GM21360 (cell line): Measurements from ENCODE around the gene ANKRD11.
"Not testable (repeated sequence)": the region's sequence is repeated elsewhere in the genome, so short reads cannot be mapped to it uniquely, and the experiment has no call there.

Source experiments
- ATAC-seq: cut with Tn5 transposase; IDR thresholded peaks from one replicate; pipeline ENCODE4 v1.9.1; 2021; ENCODE audit warnings: mild to moderate bottlenecking, moderate library complexity; ENCODE audit not compliant: unreplicated experiment

Gene ANKRD11

GRCh38 chr16:89434490-89434889 lies 55.9 kb downstream of the ANKRD11 start:
- ATAC-seq, result no peak

DNA sequence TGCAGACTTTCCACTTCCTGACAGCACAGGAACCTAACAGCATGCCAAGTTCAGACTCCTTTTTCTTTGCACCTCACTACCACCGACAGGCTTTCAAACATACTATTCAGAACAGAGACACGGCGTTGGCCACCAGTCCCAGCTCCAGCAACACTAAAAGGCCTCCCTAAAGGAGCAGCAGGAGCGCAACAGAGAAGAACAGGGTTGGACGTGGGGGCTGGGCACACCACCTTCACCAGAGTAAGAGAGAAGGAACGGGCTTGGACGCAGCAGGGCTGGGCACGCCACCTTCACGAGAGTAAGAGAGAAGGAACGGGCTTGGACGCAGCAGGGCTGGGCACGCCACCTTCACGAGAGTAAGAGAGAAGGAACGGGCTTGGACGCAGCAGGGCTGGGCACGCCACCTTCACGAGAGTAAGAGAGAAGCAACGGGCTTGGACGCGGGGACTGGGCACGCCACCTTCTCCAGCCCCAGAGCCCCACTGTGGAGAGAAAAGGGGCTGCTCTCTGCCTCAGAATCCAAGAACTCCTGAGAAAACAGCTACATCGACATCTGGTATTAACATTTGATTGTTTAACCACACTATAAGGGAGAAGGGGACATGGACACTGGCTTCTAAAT lies 56.9 kb downstream of the ANKRD11 start:
- not testable (repeated sequence) for ATAC-seq

GRCh38 chr16:89431630-89432029 lies 58.7 kb downstream of the ANKRD11 start:
- ATAC-seq, result no peak

GRCh38 chr16:89431158-89431584 lies 59.2 kb downstream of the ANKRD11 start:
- no peak for ATAC-seq

GRCh38 chr16:89430436-89431157 lies 59.8 kb downstream of the ANKRD11 start:
- no peak for ATAC-seq

GRCh38 chr16:89428605-89429004 lies 61.8 kb downstream of the ANKRD11 start:
- not testable (repeated sequence) for ATAC-seq

DNA sequence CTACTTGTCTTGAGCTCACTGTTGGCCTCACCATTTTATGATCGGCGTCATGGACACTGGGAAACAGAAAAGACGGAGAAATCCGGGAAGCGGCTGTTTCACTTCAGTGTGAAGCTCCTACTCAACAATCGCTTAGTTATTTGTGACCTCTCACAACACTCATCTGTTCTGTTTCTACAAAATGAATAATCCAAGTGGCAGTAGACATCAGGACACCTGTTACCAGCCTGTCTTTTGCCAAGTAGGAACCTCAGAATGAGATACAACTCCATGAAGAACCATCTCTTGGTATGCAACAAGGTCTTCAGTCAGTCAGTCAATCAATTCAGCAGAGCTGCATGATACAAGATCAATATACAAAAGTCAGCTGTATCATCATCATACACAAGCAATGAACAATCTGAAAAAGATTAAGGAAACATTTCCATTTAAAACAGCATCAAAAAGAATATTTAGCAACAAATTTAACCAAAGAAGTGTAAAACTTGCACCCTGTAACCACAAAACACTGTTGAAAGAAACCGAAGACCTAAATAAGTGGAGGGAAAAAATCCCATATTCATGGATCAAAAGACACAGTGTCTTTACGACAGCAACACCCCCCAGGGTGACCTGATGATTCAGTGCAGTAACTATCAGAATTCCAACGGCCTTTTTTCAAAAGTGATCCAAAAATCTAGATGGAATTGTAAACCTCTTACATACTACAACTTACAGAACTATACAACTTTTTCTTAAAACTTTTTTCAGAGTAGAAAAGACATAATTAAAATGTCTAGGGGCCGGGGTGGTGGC lies 63.4 kb downstream of the ANKRD11 start:
- ATAC-seq, result no peak

DNA sequence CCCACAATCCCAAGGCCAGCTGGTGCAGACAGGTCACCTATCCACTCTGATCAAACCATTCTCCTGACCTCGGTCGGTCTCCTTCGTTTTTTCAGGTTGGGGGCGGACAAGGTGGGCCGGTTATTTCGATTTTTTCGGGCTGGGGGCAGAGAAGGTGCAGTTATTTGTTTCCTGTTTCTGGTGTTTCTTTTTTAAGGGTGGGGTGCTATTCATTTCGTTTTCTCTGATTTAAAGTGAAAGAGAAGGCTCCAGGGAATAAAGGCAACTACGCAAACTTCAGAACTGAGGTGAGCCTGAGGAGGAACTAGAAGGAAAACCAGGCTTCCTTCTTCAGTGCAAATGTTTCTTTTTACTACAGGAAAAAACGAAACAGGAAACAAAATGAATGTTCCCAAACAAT lies 64.8 kb downstream of the ANKRD11 start:
- ATAC-seq, result no peak

- ATAC-seq, result no peak
These were observed 66.6 kb downstream of the ANKRD11 start for GRCh38 chr16:89423681-89424260.

GRCh38 chr16:89422905-89423630 lies 67.3 kb downstream of the ANKRD11 start:
- ATAC-seq, result peak; percentile 61

DNA sequence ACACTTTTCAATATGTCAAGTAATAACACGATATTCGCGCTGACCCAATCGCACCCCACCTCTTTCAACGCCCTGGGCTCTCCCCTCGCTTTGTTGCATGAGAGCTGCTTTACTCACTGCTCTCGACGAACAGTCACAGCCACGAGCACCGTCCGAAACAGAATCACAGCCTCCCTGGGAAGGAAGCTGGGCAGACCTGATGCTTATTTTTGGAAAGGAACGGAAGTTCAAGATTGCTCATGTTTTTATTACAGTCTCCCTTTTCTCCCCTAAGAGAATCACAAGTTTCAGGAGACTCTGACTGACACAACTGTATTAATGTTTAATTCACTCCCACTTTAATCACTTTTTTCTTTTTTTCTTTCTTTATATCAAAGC lies 67.8 kb downstream of the ANKRD11 start:
- ATAC-seq, result peak; percentile 54

GRCh38 chr16:89421300-89421699 lies 69.1 kb downstream of the ANKRD11 start:
- ATAC-seq, result not testable (repeated sequence)

DNA sequence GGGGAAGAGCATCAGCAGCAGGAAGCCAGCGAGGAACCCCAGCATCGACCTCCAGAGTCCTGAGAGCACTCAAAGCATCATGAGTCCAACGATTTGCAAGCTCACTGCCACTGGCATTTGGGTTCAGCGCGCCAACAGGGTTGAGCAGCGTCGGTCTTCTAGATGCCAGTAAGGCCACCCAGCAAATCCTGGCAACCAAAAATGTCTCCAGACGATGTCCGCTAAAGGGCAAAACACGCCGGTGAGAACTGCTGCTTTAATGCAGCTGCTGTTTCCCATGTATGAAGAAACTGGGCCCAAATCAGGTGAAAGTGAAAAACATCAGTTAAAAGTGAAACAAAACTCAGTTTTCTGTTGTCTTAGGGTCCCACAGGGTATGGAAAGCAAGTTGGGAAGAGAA lies 70.2 kb downstream of the ANKRD11 start:
- ATAC-seq, result no peak

DNA sequence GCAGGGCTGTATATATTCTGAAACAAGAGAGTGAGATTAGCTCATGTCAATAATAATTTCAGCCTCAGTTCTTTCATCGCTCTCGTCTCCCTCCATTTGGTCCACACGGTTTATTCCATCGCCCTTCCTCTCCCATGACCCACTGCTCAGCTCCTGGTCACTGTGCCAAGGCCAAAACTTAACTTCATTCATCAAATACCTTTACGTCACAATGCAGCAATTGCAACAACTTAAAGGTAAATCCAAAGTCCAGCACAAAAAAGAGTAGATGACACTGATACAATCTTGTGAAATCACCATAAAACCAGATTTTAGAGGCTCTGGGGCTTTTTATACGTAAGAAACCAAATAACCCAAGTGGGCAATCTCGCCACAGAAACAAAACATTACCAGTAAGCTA lies 72.0 kb downstream of the ANKRD11 start:
- no peak for ATAC-seq

DNA sequence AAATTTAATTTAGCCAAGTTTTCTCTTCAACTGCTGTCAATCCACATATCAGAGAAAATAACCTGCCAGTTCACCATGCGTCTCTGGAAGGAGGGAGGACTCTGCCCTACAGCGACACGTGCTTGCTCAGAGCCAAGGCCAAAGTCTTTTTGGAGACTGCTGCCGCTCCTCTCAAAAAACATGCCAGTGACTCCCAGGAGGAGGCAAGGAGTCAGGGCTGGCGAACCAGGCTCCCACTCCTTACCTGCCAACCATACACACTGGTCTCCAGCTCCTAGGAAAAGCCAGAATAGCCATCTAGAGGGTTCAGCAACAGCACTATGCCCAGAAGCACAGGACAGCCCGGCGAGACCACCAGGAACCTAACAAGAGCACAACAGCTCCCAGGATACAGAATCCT lies 73.0 kb downstream of the ANKRD11 start:
- ATAC-seq, result no peak

DNA sequence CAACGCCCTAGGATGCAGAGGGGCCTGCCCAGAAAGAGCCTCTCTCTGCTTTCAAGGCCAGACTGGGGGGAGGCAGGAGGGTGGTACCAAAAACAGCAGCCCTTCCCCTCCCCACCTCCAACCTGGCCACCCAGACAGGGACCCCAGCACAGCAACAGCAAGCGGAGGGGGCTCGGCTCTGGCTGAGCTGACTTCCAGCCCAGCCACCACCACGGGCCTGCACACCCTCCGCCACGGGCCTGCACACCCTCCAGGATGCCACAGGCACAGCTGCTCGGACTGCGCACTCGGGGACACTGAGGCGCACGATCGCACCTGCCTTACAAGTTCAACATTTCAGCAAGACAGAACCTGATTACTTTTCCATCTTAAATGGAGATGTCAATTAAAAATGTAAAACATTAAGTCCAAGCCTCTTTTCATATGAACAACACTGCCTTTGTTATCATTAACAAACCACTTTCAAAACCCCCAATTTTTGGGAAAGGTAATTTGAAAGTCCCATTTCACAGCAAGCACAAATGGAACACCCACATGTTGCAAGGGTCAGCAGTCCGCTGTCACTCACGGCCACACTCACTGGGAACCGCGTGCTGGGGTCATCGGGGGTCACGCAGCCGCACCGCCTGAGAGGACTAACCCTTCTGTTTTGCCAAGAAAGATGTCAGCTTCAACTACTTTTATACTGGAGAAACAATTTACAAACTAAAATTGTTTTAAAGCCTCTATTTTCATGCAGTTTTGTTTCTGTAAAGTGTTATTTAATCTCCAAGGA lies 76.4 kb downstream of the ANKRD11 start:
- ATAC-seq, result no peak

GRCh38 chr16:89412811-89413210 lies 77.5 kb downstream of the ANKRD11 start:
- no peak for ATAC-seq

DNA sequence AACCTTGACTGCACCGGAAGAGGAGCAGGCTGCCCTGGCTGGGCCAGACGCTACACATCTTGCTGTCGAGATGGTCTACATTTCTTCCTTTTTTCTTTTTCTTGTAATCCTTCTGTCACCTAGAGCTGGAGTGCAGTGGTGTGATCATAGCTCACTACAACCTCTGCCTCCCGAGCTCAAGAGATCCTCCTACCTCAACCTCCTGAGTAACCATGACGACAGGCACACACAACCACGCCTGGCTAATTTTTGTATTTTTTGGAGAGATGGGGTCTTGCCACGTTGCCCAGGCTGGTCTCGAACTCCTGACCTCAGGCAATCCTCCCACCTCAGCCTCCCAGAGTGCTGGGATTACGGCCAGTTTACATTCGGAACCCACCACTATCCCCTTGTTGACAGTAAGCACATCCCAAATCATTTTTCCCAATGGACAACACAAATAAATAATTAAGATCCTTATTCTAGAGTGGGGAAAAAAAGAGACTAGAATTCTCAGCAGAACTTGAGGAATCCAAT lies 79.0 kb downstream of the ANKRD11 start:
- ATAC-seq, result no peak

- ATAC-seq, result no peak
These were observed 79.5 kb downstream of the ANKRD11 start for GRCh38 chr16:89410794-89411309.

DNA sequence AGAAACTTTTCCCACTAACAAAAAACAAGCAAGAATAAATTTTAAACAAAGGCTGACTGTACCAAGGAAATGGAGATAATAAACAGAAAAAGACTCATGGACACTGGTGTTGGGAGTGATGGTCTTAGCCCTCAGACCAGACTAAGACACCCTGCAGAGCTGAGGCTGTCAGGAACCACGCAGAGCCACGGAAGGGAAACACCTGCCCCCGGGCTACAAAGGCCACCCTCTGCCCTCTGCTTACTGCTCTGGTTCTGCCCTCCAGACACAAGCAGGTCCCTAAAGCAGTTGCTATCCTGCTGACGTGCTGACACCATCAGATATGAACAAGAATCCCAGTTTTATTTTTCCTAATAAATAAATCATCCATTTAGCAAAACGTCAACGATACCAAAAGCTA lies 80.0 kb downstream of the ANKRD11 start:
- ATAC-seq, result no peak
